Astrocyte (in vitro differentiated cells and primary cell): ENCODE measurements around the gene CTTNBP2NL. TPM values are rescaled to one million over a fixed set of nuclear protein-coding genes. Genes with fewer than 3 reads are reported as not detected.
A peak's percentile ranks its signal among the peaks of the same experiment; 100 is the strongest.

Experiments used
- DNase-seq: peaks from one replicate; pipeline ENCODE4 v3.0.0-alpha.2; 2010; ENCODE audit warnings: low read depth
- FAIRE-seq: peaks from 2 replicates; lab custom pipeline; 2011; peaks lifted over from hg19 to GRCh38; lab: Jason Lieb, UNC
- H2AFZ ChIP-seq: 2 replicates; pipeline ENCODE4 v1.6.0; 2012; ENCODE audit warnings: low read depth, low read length, inconsistent platforms
- H3K27ac ChIP-seq: 2 replicates; pipeline ENCODE4 v1.5.1; 2011; ENCODE audit warnings: low read depth, low read length, inconsistent platforms
- H3K27me3 ChIP-seq: 2 replicates; pipeline ENCODE4 v1.6.0; 2011; ENCODE audit warnings: low read length, inconsistent platforms; ENCODE audit not compliant: insufficient read depth
- H3K36me3 ChIP-seq: 2 replicates; pipeline ENCODE4 v1.5.1; 2011; ENCODE audit warnings: low read length, inconsistent platforms; ENCODE audit not compliant: insufficient read depth
- H3K4me1 ChIP-seq: 2 replicates; pipeline ENCODE4 v1.5.1; 2011; ENCODE audit warnings: low read length, inconsistent platforms; ENCODE audit not compliant: insufficient read depth
- H3K4me2 ChIP-seq: 2 replicates; pipeline ENCODE4 v1.6.0; 2012; ENCODE audit warnings: low read length, inconsistent platforms
- H3K4me3 ChIP-seq: 2 replicates; pipeline ENCODE4 v1.5.1; 2011; ENCODE audit warnings: low read depth, mild to moderate bottlenecking, low read length, inconsistent platforms; ENCODE audit not compliant: insufficient read depth
- H3K79me2 ChIP-seq: 2 replicates; pipeline ENCODE4 v1.6.0; 2012; ENCODE audit warnings: mild to moderate bottlenecking, low read length, inconsistent platforms; ENCODE audit not compliant: insufficient read depth
- H3K9ac ChIP-seq: 2 replicates; pipeline ENCODE4 v1.6.0; 2012; ENCODE audit warnings: mild to moderate bottlenecking, low read length, inconsistent platforms
- H3K9me3 ChIP-seq: 2 replicates; pipeline ENCODE4 v1.5.1; 2012; ENCODE audit warnings: low read depth, mild to moderate bottlenecking, low read length, inconsistent platforms; ENCODE audit not compliant: insufficient read depth
- H4K20me1 ChIP-seq: 2 replicates; pipeline ENCODE4 v1.6.0; 2012; ENCODE audit warnings: low read length, inconsistent platforms; ENCODE audit not compliant: insufficient read depth
- H3K27ac Mint-ChIP-seq: one replicate; pipeline ENCODE4 v1.8.0; 2021; ENCODE audit warnings: mild to moderate bottlenecking, mixed read lengths; ENCODE audit not compliant: unreplicated experiment
- H3K27me3 Mint-ChIP-seq: one replicate; pipeline ENCODE4 v1.8.0; 2021; ENCODE audit warnings: low read depth, mixed read lengths; ENCODE audit not compliant: unreplicated experiment
- H3K36me3 Mint-ChIP-seq: one replicate; pipeline ENCODE4 v1.8.0; 2021; ENCODE audit warnings: low read depth, mixed read lengths; ENCODE audit not compliant: unreplicated experiment
- H3K4me1 Mint-ChIP-seq: one replicate; pipeline ENCODE4 v1.8.0; 2021; ENCODE audit warnings: low read depth, mixed read lengths; ENCODE audit not compliant: unreplicated experiment
- H3K4me3 Mint-ChIP-seq: one replicate; pipeline ENCODE4 v1.8.0; 2021; ENCODE audit warnings: mild to moderate bottlenecking, moderate library complexity, mixed read lengths; ENCODE audit not compliant: unreplicated experiment
- H3K9me3 Mint-ChIP-seq: one replicate; pipeline ENCODE4 v1.8.0; 2021; ENCODE audit warnings: mild to moderate bottlenecking, mixed read lengths; ENCODE audit not compliant: unreplicated experiment
- CTCF ChIP-seq: IDR thresholded peaks from 2 replicates; pipeline ENCODE4 v1.5.1; 2011; ENCODE audit warnings: low read depth, mild to moderate bottlenecking, inconsistent platforms, low read length, moderate library complexity; ENCODE audit not compliant: insufficient read depth
- EZH2 ChIP-seq: IDR thresholded peaks from 2 replicates; pipeline ENCODE4 v1.6.1; 2012; ENCODE audit warnings: mild to moderate bottlenecking, low read length, inconsistent platforms; ENCODE audit not compliant: insufficient read depth
- total RNA-seq: library from RNA; stranded (reverse); gene quantifications from 2 replicates; pipeline ENCODE4 v1.2.1, GENCODE V29; 2021

Gene CTTNBP2NL
- total RNA-seq, 1 donor from 2014 or later, result 91.9 TPM

GRCh38 chr1:112502826-112503225 lies 106.8 kb downstream of the CTTNBP2NL start:
- Mint-ChIP-seq H3K27ac (no peak overlapping the region), H3K27me3 (peaks cover 53% of the 10 kb centered on the region), H3K4me3 (peak overlapping the region; percentile 79), H3K9me3 (no peaks in the 10 kb centered on the region), H3K4me1 (peaks cover 21% of the 10 kb centered on the region), H3K36me3 (no peaks in the 10 kb centered on the region)
- peak overlapping the region; percentile 94 for H3K4me2 ChIP-seq
- no peaks in the 10 kb centered on the region for H3K79me2 ChIP-seq
- H3K4me3 ChIP-seq, result no peak overlapping the region
- peaks cover 7% of the 10 kb centered on the region for H3K4me1 ChIP-seq
- H3K27ac ChIP-seq, result no peak overlapping the region
- no peak overlapping the region for H2AFZ ChIP-seq
- peaks cover 65% of the 10 kb centered on the region for H3K27me3 ChIP-seq
- FAIRE-seq (no peak), DNase-seq (no peak)
- H3K9me3 ChIP-seq, result no peaks in the 10 kb centered on the region
- no peaks in the 10 kb centered on the region for H3K36me3 ChIP-seq
- TF ChIP-seq CTCF (no peak), EZH2 (no peak)
- no peak overlapping the region for H3K9ac ChIP-seq
- H4K20me1 ChIP-seq, result peaks cover 11% of the 10 kb centered on the region

- peaks cover 21% of the 10 kb centered on the region for H3K4me1 Mint-ChIP-seq
- no peak for FAIRE-seq
- no peak overlapping the region for H3K4me3 Mint-ChIP-seq
- Histone ChIP-seq H3K4me2 (no peak overlapping the region), H3K27ac (no peak overlapping the region), H4K20me1 (peaks cover 11% of the 10 kb centered on the region), H3K79me2 (no peaks in the 10 kb centered on the region), H2AFZ (no peak overlapping the region), H3K9ac (no peak overlapping the region), H3K36me3 (no peaks in the 10 kb centered on the region), H3K27me3 (peaks cover 77% of the 10 kb centered on the region), H3K4me3 (no peak overlapping the region), H3K4me1 (peaks cover 15% of the 10 kb centered on the region), H3K9me3 (no peaks in the 10 kb centered on the region)
- H3K9me3 Mint-ChIP-seq, result no peaks in the 10 kb centered on the region
- H3K36me3 Mint-ChIP-seq, result no peaks in the 10 kb centered on the region
- H3K27me3 Mint-ChIP-seq, result peaks cover 57% of the 10 kb centered on the region
- no peak overlapping the region for H3K27ac Mint-ChIP-seq
- TF ChIP-seq CTCF (no peak), EZH2 (peak; percentile 36)
- DNase-seq, result no peak
These were observed 108.1 kb downstream of the CTTNBP2NL start for GRCh38 chr1:112504001-112504660.
